GM19240 (cell line): Measurements from ENCODE around the gene CABP2.
"Not testable (repeated sequence)": the region's sequence is repeated elsewhere in the genome, so short reads cannot be mapped to it uniquely, and the experiment has no call there.

ENCODE experiments used
- DNase-seq: peaks from one replicate; pipeline ENCODE4 v3.0.0; 2011; ENCODE audit warnings: low spot score; ENCODE audit not compliant: insufficient read length

Gene CABP2

DNA sequence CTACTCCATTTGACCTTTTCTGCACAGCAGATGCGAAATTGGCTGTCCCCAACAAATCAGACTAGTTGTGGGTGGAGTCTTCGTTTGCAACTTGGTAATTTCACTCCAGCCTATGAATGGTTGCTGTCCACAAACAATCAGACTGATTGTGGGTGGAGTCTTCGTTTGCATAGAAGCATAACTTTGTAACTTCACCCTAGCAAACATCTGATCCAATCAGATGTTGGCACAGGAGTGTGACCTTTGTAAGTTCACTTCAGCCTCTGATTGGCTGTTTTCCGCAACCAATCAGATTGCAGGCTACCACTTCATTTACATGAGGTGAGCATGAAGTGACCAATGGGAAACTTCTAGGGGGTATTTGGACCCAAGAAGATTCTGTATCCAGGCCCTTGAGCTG is 16.3 kb upstream of the CABP2 start:
- no peak for DNase-seq

- DNase-seq = no peak
Measured at GRCh38 chr11:67538823-67539505, 15.7 kb upstream of the CABP2 start.

GRCh38 chr11:67538306-67538705 is 15.1 kb upstream of the CABP2 start:
- DNase-seq = no peak

DNA sequence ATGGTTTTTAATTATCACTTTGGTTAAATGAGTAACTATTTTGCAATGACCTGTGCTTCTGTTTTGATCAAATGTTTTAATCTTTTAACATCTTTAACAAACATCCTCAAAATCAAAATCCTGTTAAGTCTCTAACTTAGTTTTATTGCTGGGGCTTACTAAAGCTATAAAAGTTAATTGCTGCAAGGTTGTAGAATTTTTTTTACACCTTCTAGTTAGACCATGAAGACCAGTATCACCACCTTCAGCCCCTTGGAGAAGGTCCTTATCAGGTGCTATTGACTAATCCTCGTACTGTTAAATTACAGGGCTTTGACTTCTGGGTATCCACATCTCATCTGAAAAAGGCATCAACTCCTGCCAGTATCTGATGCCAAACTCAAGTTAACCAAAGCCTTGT is 12.3 kb upstream of the CABP2 start:
- no peak for DNase-seq

- no peak for DNase-seq
Measured at GRCh38 chr11:67534070-67534679, 10.9 kb upstream of the CABP2 start.

GRCh38 chr11:67532889-67533288 is 9.6 kb upstream of the CABP2 start:
- DNase-seq = no peak

- no peak for DNase-seq
Measured at GRCh38 chr11:67530282-67530592, 7.0 kb upstream of the CABP2 start.

DNA sequence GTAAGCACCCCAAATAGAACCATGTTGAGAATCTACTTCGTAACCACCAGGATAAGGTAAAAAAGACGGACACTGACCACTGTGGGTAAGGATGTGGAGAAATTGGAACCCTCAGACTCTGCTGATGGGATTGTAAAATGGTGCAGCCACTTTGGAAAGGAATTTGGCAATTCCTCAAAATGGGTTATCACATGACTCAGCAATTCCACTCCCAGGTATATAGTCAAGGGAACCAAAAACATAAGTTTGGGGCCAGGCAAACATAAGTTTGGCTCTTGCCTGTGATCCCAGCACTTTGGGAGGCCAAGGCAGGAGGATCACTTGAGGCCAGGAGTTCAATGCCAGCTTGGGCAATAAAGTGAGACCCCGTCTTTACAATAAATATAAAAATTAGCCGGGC is 5.1 kb upstream of the CABP2 start:
- no peak for DNase-seq

- DNase-seq = no peak
Measured at GRCh38 chr11:67525275-67525976, 2.2 kb upstream of the CABP2 start.

- no peak for DNase-seq
Measured at GRCh38 chr11:67524480-67524808, 1.2 kb upstream of the CABP2 start.

- no peak for DNase-seq
Measured at GRCh38 chr11:67523556-67524479, 572 bp upstream of the CABP2 start.

- no peak for DNase-seq
Measured at GRCh38 chr11:67522338-67522737, 908 bp downstream of the CABP2 start.

DNA sequence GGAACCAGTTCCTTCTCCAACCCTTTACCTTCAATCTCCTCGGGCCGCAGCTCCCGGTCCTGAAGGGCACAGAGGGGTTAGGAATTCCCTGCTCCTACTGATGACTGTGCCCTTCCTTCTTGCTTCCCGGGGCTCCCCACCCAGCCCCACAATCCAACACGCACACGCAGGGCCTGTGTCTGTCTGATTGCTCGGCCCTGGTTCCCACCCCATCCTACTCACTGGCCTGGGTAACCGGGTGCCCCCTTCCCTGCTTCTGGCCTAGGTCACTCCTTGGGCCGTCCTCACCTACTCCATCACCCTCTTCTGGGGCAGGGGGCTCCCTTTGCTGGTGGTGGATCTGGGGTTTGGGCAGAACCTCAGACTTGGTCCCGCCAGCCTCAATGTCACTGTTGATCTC is 1.3 kb downstream of the CABP2 start:
- DNase-seq = no peak

GRCh38 chr11:67520856-67521824 is 2.1 kb downstream of the CABP2 start:
- no peak for DNase-seq

- DNase-seq = no peak
Measured at GRCh38 chr11:67519726-67520125, 3.5 kb downstream of the CABP2 start.

- DNase-seq = no peak
Measured at GRCh38 chr11:67517784-67518552, 5.3 kb downstream of the CABP2 start.

DNA sequence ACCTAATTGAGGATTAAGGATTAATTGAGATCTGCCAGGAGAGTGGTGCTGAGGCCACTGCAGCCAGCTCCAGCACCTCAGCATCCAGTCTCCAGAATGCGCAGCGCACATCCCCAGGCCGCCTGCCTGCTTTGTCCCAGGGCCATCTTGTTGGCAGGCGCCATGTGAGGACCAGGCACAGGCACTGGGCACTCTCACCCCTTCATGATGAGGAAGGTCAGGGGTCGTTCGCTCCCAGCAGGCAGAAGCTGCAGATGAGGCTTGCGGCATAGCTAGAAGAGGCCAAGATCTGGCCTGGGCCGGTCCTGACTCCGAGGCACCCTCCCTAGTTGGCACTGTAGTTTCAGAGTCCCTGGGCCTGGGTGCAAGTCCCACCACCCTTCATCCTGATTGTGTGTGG is 6.4 kb downstream of the CABP2 start:
- no peak for DNase-seq

- no peak for DNase-seq
Measured at GRCh38 chr11:67514116-67514515, 9.1 kb downstream of the CABP2 start.

GRCh38 chr11:67511558-67511957 is 11.7 kb downstream of the CABP2 start:
- DNase-seq = not testable (repeated sequence)

- DNase-seq = no peak
Measured at GRCh38 chr11:67510023-67510345, 13.3 kb downstream of the CABP2 start.
